GM21737 (cell line): Measurements from ENCODE around the gene TTC28.
"Not testable (repeated sequence)": the region's sequence is repeated elsewhere in the genome, so short reads cannot be mapped to it uniquely, and the experiment has no call there.

ENCODE experiments used
- ATAC-seq: cut with Tn5 transposase; IDR thresholded peaks from one replicate; pipeline ENCODE4 v1.9.1; 2021; ENCODE audit warnings: mild to moderate bottlenecking, moderate library complexity; ENCODE audit not compliant: unreplicated experiment

TTC28 gene

DNA sequence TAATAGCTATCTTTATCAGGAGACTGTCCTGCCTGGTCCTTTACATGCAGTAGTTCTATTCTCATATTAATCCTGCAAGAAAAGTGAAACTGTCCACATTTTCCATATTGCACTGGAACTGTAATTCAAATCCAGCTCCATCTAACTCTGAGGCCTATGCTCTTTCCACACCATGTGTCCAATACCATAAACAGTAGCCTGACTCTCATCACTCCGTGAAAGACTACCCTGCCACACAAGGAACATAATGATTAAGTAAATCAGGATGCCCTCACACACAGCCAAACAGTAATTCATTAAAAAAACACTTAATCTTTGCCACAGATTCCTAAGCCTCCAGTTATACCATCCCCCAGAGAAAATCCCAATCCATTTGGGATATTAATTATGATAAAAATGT lies 475.3 kb downstream of the TTC28 start:
- no peak for ATAC-seq

DNA sequence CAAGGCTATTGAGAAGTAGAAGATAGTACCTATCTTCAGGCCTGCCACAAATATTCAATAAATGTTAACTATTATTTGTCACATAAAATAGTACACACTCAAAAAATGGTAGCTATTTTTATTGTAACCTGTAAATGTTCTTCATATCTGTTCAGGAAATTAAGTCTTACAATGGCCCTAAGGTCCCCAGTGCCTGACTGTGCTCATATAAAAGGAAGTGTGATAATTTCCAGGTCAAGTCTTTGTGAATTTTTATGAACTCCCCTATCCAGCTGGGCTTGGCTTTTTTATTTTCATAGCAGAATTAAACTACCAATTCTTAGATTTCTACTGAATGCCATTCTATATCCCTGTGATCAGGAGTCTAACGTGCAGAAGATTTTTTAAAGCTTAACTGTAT lies 476.4 kb downstream of the TTC28 start:
- no peak for ATAC-seq

DNA sequence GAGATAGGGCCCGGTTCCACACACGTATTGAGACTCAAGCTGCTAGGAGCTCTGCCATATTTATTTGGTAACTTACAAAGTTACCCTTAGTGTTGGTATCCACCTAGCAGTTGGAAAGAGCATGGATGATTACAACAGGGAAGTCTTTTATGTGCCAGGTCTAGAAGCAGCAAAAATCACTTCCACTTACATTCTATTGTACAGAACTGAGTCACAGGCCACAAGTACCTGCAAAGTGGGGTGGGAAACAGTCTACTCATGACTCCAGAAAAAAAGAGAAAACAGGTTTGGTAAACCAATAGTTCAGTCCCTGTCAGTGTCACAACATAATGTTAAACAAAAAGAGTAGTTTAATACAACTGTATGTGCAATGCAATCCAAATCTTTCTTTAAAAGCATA lies 480.9 kb downstream of the TTC28 start:
- ATAC-seq, result no peak

DNA sequence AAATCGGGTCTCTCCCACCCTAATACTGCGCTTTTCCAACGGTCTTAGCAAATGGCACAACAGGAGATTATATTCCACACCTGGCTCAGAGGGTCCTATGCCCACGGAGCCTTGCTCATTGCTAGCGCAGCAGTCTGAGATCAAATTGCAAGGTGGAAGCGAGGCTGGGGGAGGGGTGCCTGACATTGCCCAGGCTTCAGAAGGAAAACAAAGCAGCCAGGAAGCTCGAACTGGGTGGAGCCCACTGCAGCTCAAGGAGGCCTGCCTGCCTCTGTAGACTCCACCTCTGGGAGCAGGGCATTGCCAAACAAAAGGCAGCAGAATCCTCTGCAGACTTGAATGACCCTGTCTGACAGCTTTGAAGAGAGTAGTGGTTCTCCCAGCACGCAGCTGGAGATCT lies 488.1 kb downstream of the TTC28 start:
- not testable (repeated sequence) for ATAC-seq

DNA sequence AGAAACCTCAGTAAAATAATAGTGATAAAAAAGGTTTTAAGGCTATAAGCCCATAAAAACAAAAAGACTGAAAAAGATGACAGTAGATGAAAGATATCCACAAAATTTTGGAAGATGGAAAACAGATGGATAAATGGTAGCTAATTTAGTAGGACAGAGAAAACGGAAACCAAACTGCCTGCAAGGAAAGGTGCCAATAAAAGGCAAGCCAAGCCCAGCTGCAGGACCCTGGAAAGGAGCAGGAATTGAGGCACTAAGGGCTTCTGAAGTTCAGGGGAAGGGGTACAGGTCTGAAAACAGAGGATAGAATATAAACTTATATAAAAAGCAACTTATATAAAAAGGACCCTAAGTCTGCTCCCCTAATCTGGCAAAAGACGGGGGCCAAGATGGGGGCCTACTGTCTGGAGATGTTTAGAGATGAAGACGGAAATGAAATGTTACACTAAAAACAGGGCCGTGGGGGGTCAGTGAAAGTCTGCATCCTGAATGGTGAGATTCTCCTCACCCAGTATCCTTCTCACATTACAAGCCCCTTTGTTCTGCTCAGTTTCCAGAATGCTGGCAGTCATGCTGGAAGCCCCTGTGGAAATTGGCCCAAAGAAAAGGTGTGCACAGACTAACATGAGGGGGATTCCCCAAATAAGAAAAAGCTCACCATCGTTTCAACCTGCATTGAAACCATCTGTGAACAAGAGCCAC lies 491.3 kb downstream of the TTC28 start:
- no peak for ATAC-seq

DNA sequence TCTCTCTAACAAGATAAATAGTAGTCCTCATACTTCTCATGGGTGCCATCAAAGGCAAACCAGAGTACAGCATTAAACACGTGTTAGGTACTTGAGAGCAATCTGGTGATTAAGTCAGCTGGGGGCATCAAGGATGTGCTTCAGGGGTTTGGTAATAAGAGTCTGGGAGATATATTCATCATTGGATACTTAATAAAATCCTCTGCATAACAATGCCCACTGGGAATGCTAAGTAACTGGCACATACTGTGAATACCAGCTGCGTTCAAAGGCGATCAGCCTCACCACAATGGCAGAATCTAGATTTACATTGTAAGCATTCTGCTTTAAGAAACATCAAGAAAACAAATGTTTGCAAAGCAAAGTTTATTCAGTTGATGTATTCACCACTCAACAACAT lies 492.0 kb downstream of the TTC28 start:
- no peak for ATAC-seq

DNA sequence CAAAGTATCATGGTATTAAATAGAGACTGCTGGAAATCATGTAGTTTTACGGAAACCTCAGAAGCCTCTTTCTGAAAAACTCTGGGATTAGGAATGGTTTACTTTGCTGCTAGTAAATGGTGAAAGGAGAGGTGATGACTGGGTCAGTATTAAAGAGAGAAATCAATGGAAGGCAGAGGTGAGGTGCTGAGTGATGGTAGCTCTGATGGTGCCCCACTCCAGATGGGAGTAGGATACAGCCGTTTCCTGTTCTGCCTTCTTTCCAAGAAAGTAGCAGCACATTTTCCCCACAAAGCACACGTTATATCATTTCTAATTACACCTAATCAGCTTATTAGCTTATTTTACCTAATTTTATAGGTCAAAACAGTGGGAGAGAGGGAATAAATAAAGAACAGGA lies 493.0 kb downstream of the TTC28 start:
- ATAC-seq, result no peak

DNA sequence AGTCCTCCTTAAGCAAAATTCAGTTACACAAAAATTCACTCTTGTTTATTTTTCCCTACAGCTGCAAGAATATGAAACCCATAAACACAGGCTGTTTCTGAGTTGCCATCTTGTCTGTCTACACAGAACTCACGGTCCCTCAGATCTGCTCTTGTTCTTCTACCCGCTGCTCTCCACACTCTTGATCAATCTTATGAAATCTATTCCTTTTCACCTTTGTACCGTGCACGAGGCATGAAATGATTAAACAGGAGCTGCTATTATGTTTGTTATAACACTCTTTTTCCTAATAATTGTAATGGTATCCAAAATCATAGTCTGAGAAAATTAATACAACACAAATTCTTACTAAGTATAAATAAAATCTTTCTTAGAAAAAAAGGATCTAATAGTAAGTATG lies 494.5 kb downstream of the TTC28 start:
- no peak for ATAC-seq

DNA sequence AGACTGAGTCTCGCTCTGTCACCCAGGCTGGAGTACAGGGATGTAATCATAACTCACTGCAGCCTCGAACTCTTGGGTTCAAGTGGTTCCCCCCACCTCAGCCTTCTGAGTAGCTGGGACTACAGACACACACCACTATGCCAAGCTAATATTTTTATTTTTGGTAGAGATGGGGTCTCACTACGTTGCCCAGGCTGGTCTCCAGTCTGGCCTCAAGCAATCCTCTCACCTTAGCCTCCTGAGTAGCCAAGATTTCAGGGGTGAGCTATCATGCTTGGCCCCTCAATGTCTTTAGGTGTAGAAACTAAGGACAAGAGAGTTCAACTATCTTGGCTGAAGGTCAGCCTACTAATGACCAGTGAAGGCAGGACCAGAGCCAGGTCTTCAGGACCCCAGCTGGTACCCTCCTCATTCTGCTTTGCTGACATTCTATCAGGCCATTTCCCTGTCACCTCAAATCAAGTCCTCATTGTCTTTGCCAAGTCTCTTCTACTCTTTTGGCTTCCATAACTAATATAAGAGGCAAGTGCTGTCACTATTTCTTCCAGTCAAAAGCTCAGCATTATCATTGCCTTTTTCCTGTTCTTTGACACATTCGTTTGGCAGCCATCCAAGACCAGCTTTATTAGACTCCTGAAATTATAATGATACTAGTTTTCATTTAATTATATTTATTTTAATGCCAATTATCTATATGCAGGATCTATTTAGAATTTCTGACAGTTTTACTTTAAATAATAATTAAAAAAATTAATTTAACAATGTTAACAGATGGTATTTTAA lies 496.4 kb downstream of the TTC28 start:
- no peak for ATAC-seq

DNA sequence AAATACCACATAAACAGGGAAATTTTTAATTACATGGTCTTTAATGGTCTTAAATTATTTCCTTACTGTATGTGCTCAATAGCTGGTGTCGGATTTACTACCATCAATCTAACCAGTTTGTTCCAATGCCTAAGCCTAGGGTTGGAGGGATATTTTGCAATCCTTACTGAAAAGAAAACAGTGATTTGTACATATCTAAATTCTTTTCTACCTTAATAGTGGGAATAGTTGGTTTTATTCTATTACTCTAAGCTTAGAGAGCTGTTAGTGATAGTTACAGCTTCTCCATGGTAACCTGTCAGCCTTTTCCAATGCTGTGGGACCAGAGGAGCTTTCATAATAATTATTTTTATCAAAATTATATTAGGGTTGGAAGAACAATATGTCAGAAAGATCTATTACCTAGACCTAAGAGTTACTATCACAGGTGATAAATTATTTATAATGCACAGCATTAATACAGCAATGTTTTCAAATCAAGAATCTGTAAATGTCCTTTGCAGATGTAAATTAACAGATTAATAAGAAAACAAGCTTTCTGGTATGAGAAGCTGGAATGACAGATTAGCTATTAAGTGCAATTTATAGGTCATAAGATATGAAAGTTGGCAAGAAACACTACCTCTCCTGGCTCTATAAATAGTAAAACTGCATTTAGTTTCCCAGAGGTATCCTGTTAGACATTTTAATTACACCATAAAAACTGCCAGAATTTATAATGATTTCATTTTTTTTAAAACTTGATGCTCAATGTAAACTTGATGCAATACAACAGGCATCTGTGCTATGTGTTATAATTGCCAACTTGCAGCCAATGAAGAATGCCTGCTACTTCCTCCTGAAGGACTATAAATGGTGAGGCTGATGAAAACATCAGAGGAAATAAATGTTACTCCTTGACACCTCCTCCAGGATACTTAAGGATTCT lies 498.6 kb downstream of the TTC28 start:
- no peak for ATAC-seq

DNA sequence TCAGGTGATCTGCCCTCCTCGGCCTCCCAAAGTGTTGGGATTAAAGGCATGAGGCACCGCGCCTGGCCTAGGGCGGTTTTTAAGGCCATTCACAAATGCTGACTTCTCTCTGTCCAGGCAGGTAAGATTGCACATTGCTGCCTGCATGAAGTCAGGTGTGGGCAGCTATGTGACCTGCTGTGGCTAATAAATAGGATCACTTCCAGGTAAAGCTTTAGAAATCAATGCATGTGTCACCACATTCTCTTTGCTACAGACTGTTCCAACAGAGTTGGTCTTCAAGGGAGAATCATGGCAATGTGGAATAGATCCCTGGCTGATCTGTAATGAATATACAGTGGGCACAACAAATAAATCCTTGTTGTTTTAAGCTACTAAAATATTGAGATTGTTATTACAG lies 500.2 kb downstream of the TTC28 start:
- no peak for ATAC-seq

DNA sequence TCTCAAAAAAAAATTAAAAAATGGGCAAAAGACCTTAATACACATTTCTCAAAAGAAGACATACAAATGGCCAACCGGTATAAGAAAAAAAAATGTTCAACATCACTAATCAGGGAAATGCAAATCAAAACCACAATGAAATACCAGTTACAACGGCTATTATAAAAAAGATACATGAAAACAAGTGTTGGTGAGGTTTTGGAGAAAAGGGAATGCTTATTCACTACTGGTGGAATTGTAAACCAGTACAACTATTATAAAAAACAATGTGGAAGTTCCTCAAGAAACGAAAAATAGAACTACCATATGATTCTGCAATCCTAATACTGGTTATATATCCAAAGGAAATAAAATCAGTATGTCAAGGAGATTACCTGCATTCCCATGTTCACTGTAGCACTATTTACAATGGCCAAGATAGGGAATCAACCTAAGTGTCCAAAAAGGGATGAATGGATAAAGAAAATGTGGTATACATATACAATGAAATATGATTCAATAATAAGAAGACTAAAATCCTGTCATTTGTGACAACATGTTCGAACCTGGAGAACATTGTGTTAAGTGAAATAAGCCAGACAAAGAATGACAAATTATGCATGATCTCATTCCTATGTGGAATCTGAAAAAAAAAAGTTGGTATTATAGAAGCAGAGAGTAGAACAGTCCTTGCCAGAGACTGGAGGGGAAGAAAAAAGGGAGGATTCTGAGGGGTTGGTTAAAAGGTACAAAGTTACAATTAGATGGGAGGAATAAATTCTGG lies 503.7 kb downstream of the TTC28 start:
- no peak for ATAC-seq

DNA sequence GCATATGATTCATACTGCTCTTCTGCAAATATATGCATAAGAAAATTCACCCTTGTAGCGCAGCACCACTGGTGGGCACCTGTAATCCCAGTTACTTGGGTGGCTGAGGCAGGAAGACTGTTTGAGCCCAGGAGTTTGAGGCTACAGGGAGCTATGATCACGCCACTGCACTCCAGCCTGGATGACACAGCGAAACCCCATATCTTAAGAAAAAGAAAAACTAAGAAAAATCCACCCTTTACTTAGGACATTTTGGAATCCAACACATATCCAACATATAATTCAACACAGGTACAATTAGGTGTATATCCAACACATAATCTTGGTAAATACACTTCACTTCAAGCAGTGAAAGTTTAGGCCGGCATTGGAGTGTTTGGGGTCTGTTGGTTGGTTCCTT lies 505.1 kb downstream of the TTC28 start:
- ATAC-seq, result no peak

DNA sequence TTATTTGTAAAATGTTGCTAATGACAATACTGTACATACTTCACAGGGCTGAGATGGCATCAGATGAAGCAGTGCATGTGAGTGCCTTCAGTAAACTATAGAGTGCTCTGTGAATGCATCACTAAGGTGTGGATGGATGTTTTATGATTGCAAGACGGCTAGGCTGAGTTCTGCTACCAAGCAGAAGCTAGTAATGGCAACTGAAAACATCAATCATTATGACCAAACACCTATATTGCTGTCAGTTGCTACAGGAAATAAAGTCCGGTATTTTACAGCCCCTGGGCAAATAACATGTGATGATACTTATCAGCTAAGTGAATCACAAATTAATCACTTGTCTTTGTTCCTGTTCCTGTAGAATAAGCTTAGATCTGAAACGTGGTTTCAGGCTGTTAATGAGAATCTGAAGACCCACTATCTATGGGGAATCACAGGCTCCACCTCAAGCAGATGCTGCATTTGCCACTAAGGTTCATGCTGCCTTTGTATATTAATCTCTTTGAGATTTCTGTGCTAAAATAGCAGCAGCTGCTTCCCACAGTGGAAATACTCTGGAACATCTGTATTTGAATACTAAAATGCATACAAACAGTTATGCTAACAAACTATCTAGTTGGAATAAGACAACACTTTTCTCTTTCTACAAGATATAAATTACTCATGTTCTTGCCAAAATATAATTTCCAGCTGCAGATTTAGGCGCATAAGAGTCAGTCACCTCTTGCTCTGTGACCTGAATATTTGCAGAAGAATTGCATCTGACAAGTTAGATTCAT lies 506.6 kb downstream of the TTC28 start:
- ATAC-seq, result no peak

DNA sequence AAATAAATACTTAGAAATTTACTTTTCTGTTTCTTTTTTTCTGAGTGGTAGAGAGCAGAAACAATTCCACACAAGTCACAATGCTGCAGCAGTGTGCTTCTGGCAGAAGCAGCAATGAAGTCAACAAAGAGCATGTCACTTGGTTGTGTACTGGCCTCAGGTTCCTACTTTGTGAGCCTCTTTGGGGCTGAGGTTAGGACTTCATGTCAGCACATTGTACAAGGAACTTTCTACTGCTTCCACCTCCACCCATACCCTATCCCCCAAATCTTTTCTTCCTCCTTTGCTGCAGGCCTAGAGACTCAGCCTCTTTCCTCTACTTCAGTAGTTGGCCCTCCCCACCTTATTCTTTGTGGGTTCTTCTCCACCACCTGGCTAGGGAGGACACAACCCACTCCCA lies 507.9 kb downstream of the TTC28 start:
- no peak for ATAC-seq

DNA sequence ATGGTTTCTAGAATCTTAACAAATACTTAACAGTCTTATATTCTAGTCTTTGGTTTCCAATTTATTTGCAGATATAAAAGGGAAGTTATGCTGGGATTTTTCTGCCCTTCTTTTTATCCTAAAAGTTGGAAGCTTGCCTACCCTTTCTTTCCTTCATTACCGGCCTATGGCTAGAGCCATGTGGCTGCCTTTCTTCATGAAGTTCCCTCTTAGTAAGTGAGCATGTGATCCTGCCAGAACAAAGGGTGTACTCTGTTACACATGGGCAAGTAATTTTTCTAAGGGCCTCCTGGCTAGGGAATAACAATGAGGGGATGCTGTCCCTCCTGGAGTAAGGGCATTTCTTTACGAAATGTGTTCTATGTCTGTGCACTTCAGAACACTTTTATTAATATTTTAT lies 508.5 kb downstream of the TTC28 start:
- no peak for ATAC-seq

DNA sequence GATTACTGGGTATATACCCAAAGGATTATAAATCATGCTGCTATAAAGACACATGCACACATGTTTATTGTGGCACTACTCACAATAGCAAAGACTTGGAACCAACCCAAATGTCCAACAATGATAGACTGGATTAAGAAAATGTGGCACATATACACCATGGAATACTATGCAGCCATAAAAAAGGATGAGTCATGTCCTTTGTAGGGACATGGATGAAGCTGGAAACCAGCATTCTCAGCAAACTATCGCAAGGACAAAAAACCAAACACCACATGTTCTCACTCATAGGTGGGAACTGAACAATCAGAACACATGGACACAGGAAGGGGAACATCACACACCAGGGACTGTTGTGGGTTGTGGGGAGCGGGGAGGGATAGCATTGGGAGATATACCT lies 510.3 kb downstream of the TTC28 start:
- not testable (repeated sequence) for ATAC-seq

DNA sequence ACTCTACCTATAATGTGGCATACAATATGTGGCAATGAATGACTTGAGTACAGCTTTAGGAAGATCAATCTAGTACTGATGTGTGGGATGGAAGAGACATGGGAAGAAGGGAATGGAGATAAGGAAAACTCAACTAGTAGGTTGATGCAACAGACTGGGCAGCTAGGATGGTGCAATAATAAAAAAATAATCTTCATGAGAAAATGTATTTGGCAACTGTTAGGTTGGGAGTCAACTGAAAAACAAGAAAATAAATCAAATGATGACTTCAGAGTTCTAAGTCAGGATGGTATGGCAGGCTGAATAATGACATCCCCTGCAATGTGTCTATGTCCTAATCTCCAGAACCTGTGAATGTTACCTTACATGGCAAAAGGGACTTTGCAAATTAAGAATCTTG lies 523.8 kb downstream of the TTC28 start:
- ATAC-seq, result no peak

DNA sequence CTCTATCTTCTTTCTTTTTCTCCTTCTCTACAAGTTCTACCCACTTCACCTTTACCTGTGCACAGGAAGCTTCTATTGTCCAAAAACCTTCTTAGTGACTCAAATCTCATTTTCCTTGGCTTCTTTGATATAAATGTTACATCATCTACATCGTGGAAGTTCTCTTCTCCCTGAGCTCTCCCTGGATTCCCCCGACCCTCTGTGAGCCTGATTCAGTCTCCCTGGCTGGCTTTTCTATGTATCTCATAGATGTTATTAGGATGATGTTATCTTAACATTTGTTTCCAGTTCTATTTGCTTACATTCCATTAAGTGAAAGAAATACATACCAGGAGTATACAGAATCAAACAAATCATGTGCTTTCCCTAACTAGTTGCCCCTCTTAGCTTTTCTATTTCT lies 524.8 kb downstream of the TTC28 start:
- no peak for ATAC-seq
